GM12873 (cell line): ENCODE results near the gene TOM1L2.

ENCODE experiments used
- CTCF ChIP-seq: IDR thresholded peaks from 2 replicates; pipeline ENCODE4 v1.5.1; 2012; ENCODE audit warnings: low read depth, mild to moderate bottlenecking, moderate library complexity, low read length, control low read depth; ENCODE audit not compliant: insufficient read depth; ENCODE audit errors: missing control alignments

Gene TOM1L2

GRCh38 chr17:17880577-17881196, 91.5 kb downstream of the TOM1L2 start:
- no peak for TF ChIP-seq CTCF

- TF ChIP-seq CTCF, result no peak
Measured at GRCh38 chr17:17877529-17878358, 94.5 kb downstream of the TOM1L2 start.

GRCh38 chr17:17876959-17877528, 95.2 kb downstream of the TOM1L2 start:
- no peak for TF ChIP-seq CTCF

GRCh38 chr17:17874478-17874877, 97.7 kb downstream of the TOM1L2 start:
- no peak for TF ChIP-seq CTCF

- TF ChIP-seq CTCF, result no peak
Measured at GRCh38 chr17:17873450-17873991, 98.7 kb downstream of the TOM1L2 start.

- TF ChIP-seq CTCF, result no peak
Measured at GRCh38 chr17:17872547-17873345, 99.5 kb downstream of the TOM1L2 start.
